Measurements from ENCODE around the gene CCDC28B. TPM values are rescaled to one million over a fixed set of nuclear protein-coding genes. Genes with fewer than 3 reads are reported as not detected.
A peak's percentile ranks its signal among the peaks of the same experiment; 100 is the strongest.

Gene CCDC28B
- total and polyA plus RNA-seq, 2 of the 13 experiments (the other 11 are each of a cell fraction or from before 2014, with no cell fraction given): 2.6 to 3.5 TPM

DNA sequence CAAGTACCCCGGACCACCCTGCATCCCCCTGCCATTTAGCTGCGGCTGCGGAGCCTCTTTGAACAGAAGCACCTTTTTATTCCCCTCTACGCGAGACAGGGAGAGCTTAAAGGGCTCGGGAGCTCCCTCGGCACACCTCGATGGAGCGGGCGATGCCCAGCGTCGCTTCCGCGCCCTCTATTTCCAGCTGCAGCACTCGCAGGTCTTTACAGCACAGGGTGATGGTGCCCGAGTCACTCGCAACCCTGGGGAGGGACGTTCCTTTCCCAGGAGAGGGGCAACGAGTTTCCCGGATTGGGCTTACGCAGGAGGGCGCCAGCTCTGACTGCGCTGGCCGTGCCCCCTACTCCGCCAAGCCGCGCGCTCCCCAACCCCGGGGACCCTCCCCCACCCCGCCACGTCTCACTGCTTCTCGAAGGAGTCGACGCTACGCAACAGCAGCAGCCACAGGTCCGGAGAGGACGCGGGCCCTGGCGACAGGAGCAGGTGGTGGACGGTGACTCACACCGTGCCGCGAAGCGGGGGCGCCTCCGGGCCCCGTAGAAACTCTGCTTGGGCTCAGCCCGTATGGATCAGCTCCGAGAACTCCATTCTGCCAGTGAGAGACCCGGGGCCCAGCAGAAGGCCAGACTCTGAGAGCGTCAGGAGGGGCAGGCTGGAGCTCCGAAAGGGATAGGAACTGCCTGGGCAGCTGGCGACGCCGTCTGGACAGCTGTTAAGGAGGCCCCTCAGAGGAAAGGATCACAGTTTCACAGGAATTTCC is 40.8 kb downstream of the CCDC28B start (continued):
- TF ChIP-seq GATAD1 (CRISPR knock-in tag; IDR thresholded peaks at IDR 0.05) (0 out of 2 replicates have a peak, but pooled peaks have one; percentile 17), THYN1 (CRISPR knock-in tag; IDR thresholded peaks at IDR 0.05; ENCODE audit: borderline replicate concordance, low read depth) (no peak), ZNF451 (CRISPR knock-in tag; IDR thresholded peaks at IDR 0.05) (peak; percentile 67; the same call in 1 of the 2 replicates), PPARG (CRISPR knock-in tag; conservative IDR thresholded peaks at IDR 0.05) (no peak), ZNF7 (CRISPR knock-in tag; IDR thresholded peaks at IDR 0.05) (no peak), HOXA5 (CRISPR knock-in tag; IDR thresholded peaks at IDR 0.05) (0 out of 2 replicates have a peak, but pooled peaks have one; percentile 44), SRSF4 (IDR thresholded peaks at IDR 0.05; ENCODE audit: low read depth, low read length, poor library complexity, severe bottlenecking) (no peak), FIP1L1 (IDR thresholded peaks at IDR 0.05; ENCODE audit: borderline replicate concordance, insufficient read depth, low read depth, low read length) (no peak)
- TF ChIP-seq, protein P1, sequence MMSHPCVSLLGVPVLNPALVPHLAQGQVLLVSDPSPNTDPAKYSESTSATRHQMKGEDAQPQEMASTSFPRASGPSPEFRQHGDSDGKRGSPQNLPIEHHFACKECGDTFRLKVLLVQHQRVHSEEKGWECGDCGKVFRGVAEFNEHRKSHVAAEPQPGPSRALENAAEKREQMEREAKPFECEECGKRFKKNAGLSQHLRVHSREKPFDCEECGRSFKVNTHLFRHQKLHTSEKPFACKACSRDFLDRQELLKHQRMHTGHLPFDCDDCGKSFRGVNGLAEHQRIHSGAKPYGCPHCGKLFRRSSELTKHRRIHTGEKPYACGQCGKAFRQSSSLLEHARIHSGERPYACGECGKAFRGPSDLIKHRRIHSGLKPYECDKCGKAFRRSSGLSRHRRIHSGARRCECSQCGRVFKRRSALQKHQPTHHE (CRISPR knock-in tag; IDR thresholded peaks at IDR 0.05; ENCODE audit: borderline replicate concordance): no peak
- TF ChIP-seq, protein P2, sequence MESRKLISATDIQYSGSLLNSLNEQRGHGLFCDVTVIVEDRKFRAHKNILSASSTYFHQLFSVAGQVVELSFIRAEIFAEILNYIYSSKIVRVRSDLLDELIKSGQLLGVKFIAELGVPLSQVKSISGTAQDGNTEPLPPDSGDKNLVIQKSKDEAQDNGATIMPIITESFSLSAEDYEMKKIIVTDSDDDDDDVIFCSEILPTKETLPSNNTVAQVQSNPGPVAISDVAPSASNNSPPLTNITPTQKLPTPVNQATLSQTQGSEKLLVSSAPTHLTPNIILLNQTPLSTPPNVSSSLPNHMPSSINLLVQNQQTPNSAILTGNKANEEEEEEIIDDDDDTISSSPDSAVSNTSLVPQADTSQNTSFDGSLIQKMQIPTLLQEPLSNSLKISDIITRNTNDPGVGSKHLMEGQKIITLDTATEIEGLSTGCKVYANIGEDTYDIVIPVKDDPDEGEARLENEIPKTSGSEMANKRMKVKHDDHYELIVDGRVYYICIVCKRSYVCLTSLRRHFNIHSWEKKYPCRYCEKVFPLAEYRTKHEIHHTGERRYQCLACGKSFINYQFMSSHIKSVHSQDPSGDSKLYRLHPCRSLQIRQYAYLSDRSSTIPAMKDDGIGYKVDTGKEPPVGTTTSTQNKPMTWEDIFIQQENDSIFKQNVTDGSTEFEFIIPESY (CRISPR knock-in tag; IDR thresholded peaks at IDR 0.05): no peak
- TF ChIP-seq, protein P3, sequence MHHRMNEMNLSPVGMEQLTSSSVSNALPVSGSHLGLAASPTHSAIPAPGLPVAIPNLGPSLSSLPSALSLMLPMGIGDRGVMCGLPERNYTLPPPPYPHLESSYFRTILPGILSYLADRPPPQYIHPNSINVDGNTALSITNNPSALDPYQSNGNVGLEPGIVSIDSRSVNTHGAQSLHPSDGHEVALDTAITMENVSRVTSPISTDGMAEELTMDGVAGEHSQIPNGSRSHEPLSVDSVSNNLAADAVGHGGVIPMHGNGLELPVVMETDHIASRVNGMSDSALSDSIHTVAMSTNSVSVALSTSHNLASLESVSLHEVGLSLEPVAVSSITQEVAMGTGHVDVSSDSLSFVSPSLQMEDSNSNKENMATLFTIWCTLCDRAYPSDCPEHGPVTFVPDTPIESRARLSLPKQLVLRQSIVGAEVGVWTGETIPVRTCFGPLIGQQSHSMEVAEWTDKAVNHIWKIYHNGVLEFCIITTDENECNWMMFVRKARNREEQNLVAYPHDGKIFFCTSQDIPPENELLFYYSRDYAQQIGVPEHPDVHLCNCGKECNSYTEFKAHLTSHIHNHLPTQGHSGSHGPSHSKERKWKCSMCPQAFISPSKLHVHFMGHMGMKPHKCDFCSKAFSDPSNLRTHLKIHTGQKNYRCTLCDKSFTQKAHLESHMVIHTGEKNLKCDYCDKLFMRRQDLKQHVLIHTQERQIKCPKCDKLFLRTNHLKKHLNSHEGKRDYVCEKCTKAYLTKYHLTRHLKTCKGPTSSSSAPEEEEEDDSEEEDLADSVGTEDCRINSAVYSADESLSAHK (CRISPR knock-in tag; IDR thresholded peaks at IDR 0.05; ENCODE audit: borderline replicate concordance): no peak
- TF ChIP-seq, protein P4, sequence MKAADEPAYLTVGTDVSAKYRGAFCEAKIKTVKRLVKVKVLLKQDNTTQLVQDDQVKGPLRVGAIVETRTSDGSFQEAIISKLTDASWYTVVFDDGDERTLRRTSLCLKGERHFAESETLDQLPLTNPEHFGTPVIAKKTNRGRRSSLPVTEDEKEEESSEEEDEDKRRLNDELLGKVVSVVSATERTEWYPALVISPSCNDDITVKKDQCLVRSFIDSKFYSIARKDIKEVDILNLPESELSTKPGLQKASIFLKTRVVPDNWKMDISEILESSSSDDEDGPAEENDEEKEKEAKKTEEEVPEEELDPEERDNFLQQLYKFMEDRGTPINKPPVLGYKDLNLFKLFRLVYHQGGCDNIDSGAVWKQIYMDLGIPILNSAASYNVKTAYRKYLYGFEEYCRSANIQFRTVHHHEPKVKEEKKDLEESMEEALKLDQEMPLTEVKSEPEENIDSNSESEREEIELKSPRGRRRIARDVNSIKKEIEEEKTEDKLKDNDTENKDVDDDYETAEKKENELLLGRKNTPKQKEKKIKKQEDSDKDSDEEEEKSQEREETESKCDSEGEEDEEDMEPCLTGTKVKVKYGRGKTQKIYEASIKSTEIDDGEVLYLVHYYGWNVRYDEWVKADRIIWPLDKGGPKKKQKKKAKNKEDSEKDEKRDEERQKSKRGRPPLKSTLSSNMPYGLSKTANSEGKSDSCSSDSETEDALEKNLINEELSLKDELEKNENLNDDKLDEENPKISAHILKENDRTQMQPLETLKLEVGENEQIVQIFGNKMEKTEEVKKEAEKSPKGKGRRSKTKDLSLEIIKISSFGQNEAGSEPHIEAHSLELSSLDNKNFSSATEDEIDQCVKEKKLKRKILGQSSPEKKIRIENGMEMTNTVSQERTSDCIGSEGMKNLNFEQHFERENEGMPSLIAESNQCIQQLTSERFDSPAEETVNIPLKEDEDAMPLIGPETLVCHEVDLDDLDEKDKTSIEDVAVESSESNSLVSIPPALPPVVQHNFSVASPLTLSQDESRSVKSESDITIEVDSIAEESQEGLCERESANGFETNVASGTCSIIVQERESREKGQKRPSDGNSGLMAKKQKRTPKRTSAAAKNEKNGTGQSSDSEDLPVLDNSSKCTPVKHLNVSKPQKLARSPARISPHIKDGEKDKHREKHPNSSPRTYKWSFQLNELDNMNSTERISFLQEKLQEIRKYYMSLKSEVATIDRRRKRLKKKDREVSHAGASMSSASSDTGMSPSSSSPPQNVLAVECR (CRISPR knock-in tag; IDR thresholded peaks at IDR 0.05; ENCODE audit: borderline replicate concordance): peak; percentile 62; the same call in 1 of the 2 replicates
- TF ChIP-seq, protein P5, sequence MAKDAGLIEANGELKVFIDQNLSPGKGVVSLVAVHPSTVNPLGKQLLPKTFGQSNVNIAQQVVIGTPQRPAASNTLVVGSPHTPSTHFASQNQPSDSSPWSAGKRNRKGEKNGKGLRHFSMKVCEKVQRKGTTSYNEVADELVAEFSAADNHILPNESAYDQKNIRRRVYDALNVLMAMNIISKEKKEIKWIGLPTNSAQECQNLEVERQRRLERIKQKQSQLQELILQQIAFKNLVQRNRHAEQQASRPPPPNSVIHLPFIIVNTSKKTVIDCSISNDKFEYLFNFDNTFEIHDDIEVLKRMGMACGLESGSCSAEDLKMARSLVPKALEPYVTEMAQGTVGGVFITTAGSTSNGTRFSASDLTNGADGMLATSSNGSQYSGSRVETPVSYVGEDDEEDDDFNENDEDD (CRISPR knock-in tag; IDR thresholded peaks at IDR 0.05; ENCODE audit: borderline replicate concordance): peak; percentile 74; the same call in 1 of the 2 replicates
- TF ChIP-seq, protein P6, sequence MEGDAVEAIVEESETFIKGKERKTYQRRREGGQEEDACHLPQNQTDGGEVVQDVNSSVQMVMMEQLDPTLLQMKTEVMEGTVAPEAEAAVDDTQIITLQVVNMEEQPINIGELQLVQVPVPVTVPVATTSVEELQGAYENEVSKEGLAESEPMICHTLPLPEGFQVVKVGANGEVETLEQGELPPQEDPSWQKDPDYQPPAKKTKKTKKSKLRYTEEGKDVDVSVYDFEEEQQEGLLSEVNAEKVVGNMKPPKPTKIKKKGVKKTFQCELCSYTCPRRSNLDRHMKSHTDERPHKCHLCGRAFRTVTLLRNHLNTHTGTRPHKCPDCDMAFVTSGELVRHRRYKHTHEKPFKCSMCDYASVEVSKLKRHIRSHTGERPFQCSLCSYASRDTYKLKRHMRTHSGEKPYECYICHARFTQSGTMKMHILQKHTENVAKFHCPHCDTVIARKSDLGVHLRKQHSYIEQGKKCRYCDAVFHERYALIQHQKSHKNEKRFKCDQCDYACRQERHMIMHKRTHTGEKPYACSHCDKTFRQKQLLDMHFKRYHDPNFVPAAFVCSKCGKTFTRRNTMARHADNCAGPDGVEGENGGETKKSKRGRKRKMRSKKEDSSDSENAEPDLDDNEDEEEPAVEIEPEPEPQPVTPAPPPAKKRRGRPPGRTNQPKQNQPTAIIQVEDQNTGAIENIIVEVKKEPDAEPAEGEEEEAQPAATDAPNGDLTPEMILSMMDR (CRISPR knock-in tag; IDR thresholded peaks at IDR 0.05): peak; percentile 25
